Activated CD4-positive, alpha-beta T cell treated with anti-CD3 and anti-CD28 coated beads, Interleukin-2, amount 50 U/mL, for 48 hours (primary cell): ENCODE data around the gene OTX2.

Experiments
- DNase-seq, 2 experiments: peaks; one replicate each; pipeline ENCODE4 v3.0.0-alpha.2; 2020

The OTX2 gene

GRCh38 chr14:56810147-56810719 is at the start of gene OTX2:
Gene OTX2 (minus strand): TSS chr14:56810479. CDS start chr14:56805456, 5,023 bp downstream.
- DNase-seq = no peak

- DNase-seq = no peak
Measured at GRCh38 chr14:56858422-56858821, 48.1 kb upstream of the OTX2 start.

- no peak for DNase-seq
Measured at GRCh38 chr14:56857216-56857615, 46.9 kb upstream of the OTX2 start.

GRCh38 chr14:56855891-56856461 is 45.7 kb upstream of the OTX2 start:
- DNase-seq = no peak

GRCh38 chr14:56854325-56854724 is 44.0 kb upstream of the OTX2 start:
- DNase-seq = no peak

GRCh38 chr14:56846970-56847930 is 37.0 kb upstream of the OTX2 start:
- no peak for DNase-seq

- no peak for DNase-seq
Measured at GRCh38 chr14:56844406-56845002, 34.2 kb upstream of the OTX2 start.

- DNase-seq = no peak
Measured at GRCh38 chr14:56841611-56842010, 31.3 kb upstream of the OTX2 start.

GRCh38 chr14:56840221-56840620 is 29.9 kb upstream of the OTX2 start:
- DNase-seq = no peak

GRCh38 chr14:56829151-56829550 is 18.9 kb upstream of the OTX2 start:
- no peak for DNase-seq

GRCh38 chr14:56826214-56826613 is 15.9 kb upstream of the OTX2 start:
- DNase-seq = no peak

- no peak for DNase-seq
Measured at GRCh38 chr14:56821805-56822610, 11.7 kb upstream of the OTX2 start.

GRCh38 chr14:56821177-56821576 is 10.9 kb upstream of the OTX2 start:
- DNase-seq = no peak

GRCh38 chr14:56817396-56817921 is 7.2 kb upstream of the OTX2 start:
- no peak for DNase-seq

GRCh38 chr14:56816574-56817391 is 6.5 kb upstream of the OTX2 start:
- DNase-seq = no peak

- no peak for DNase-seq
Measured at GRCh38 chr14:56815745-56816144, 5.5 kb upstream of the OTX2 start.

- no peak for DNase-seq
Measured at GRCh38 chr14:56814969-56815700, 4.9 kb upstream of the OTX2 start.

GRCh38 chr14:56814519-56814959 is 4.3 kb upstream of the OTX2 start:
- DNase-seq = no peak

- DNase-seq = no peak
Measured at GRCh38 chr14:56813143-56813551, 2.9 kb upstream of the OTX2 start.

GRCh38 chr14:56812364-56813141 is 2.3 kb upstream of the OTX2 start:
- no peak for DNase-seq
